ENCODE results near the gene TERB2.
"Not testable (repeated sequence)": the region's sequence is repeated elsewhere in the genome, so short reads cannot be mapped to it uniquely, and the experiment has no call there.

- TF ChIP-seq, protein P1, sequence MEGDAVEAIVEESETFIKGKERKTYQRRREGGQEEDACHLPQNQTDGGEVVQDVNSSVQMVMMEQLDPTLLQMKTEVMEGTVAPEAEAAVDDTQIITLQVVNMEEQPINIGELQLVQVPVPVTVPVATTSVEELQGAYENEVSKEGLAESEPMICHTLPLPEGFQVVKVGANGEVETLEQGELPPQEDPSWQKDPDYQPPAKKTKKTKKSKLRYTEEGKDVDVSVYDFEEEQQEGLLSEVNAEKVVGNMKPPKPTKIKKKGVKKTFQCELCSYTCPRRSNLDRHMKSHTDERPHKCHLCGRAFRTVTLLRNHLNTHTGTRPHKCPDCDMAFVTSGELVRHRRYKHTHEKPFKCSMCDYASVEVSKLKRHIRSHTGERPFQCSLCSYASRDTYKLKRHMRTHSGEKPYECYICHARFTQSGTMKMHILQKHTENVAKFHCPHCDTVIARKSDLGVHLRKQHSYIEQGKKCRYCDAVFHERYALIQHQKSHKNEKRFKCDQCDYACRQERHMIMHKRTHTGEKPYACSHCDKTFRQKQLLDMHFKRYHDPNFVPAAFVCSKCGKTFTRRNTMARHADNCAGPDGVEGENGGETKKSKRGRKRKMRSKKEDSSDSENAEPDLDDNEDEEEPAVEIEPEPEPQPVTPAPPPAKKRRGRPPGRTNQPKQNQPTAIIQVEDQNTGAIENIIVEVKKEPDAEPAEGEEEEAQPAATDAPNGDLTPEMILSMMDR (IDR thresholded peaks at IDR 0.05; ENCODE audit: insufficient read depth, low read length), result not testable (repeated sequence)
- TF ChIP-seq GABPA (IDR thresholded peaks at IDR 0.05; ENCODE audit: low read depth); POLR2AphosphoS5 (IDR thresholded peaks at IDR 0.05; ENCODE audit: low read depth); SPI1 (IDR thresholded peaks at IDR 0.05; ENCODE audit: borderline replicate concordance, low read depth): not testable (repeated sequence)
- TF ChIP-seq, protein P2, sequence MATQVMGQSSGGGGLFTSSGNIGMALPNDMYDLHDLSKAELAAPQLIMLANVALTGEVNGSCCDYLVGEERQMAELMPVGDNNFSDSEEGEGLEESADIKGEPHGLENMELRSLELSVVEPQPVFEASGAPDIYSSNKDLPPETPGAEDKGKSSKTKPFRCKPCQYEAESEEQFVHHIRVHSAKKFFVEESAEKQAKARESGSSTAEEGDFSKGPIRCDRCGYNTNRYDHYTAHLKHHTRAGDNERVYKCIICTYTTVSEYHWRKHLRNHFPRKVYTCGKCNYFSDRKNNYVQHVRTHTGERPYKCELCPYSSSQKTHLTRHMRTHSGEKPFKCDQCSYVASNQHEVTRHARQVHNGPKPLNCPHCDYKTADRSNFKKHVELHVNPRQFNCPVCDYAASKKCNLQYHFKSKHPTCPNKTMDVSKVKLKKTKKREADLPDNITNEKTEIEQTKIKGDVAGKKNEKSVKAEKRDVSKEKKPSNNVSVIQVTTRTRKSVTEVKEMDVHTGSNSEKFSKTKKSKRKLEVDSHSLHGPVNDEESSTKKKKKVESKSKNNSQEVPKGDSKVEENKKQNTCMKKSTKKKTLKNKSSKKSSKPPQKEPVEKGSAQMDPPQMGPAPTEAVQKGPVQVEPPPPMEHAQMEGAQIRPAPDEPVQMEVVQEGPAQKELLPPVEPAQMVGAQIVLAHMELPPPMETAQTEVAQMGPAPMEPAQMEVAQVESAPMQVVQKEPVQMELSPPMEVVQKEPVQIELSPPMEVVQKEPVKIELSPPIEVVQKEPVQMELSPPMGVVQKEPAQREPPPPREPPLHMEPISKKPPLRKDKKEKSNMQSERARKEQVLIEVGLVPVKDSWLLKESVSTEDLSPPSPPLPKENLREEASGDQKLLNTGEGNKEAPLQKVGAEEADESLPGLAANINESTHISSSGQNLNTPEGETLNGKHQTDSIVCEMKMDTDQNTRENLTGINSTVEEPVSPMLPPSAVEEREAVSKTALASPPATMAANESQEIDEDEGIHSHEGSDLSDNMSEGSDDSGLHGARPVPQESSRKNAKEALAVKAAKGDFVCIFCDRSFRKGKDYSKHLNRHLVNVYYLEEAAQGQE (IDR thresholded peaks at IDR 0.05; ENCODE audit: insufficient replicate concordance, low read depth), result not testable (repeated sequence)
Measured at GRCh38 chr15:45025627-45026026, 69.1 kb downstream of the TERB2 start.

Measured in HL-60 (cell line).